SK-N-SH (cell line): Measurements from ENCODE around the gene MRNIP.

ENCODE experiments used
- CHD2 ChIP-seq: fragments of 150-350 bp; IDR thresholded peaks from 2 replicates; pipeline ENCODE4 v1.6.1; 2018; ENCODE audit warnings: low read length; ENCODE audit not compliant: partially characterized antibody
- ELF1 ChIP-seq: IDR thresholded peaks from 2 replicates; pipeline ENCODE4 v1.4.0; 2012
- EZH2phosphoT487 ChIP-seq: fragments of 200-600 bp; sonication (generic); IDR thresholded peaks from 2 replicates; pipeline ENCODE4 v1.6.1; 2017; ENCODE audit warnings: low read depth, mixed run types, mild to moderate bottlenecking, antibody characterized with exemption, moderate library complexity, borderline replicate concordance
- FOSL2 ChIP-seq: IDR thresholded peaks from 2 replicates; pipeline ENCODE4 v1.4.0; 2012; ENCODE audit warnings: low read depth, mild to moderate bottlenecking, moderate library complexity, borderline replicate concordance
- JUND ChIP-seq: IDR thresholded peaks from 2 replicates; pipeline ENCODE4 v1.4.0; 2012
- MXI1 ChIP-seq: IDR thresholded peaks from 2 replicates; pipeline ENCODE4 v1.6.1; 2012; ENCODE audit warnings: mild to moderate bottlenecking, low read depth, low read length, improper control_type of control experiment
- POLR2AphosphoS5 ChIP-seq: IDR thresholded peaks from 2 replicates; pipeline ENCODE4 v1.6.1; 2012; ENCODE audit warnings: low read depth, low read length
- RCOR1 ChIP-seq: fragments of 150-350 bp; IDR thresholded peaks from 2 replicates; pipeline ENCODE4 v1.6.1; 2017; ENCODE audit warnings: antibody characterized with exemption, low read length
- YY1 ChIP-seq: IDR thresholded peaks from 2 replicates; pipeline ENCODE4 v1.4.0; 2012; ENCODE audit warnings: low read depth, mild to moderate bottlenecking
- TF ChIP-seq, protein P1 (sequence below): fragments of 200-600 bp; sonication (generic); IDR thresholded peaks from 2 replicates; pipeline ENCODE4 v1.6.1; 2017; ENCODE audit warnings: antibody characterized with exemption, mild to moderate bottlenecking, moderate library complexity
- TF ChIP-seq, protein P2 (sequence below): fragments of 150-350 bp; IDR thresholded peaks from 2 replicates; pipeline ENCODE4 v1.6.1; 2017; ENCODE audit warnings: antibody characterized with exemption, low read length, low read depth, borderline replicate concordance

DNA sequence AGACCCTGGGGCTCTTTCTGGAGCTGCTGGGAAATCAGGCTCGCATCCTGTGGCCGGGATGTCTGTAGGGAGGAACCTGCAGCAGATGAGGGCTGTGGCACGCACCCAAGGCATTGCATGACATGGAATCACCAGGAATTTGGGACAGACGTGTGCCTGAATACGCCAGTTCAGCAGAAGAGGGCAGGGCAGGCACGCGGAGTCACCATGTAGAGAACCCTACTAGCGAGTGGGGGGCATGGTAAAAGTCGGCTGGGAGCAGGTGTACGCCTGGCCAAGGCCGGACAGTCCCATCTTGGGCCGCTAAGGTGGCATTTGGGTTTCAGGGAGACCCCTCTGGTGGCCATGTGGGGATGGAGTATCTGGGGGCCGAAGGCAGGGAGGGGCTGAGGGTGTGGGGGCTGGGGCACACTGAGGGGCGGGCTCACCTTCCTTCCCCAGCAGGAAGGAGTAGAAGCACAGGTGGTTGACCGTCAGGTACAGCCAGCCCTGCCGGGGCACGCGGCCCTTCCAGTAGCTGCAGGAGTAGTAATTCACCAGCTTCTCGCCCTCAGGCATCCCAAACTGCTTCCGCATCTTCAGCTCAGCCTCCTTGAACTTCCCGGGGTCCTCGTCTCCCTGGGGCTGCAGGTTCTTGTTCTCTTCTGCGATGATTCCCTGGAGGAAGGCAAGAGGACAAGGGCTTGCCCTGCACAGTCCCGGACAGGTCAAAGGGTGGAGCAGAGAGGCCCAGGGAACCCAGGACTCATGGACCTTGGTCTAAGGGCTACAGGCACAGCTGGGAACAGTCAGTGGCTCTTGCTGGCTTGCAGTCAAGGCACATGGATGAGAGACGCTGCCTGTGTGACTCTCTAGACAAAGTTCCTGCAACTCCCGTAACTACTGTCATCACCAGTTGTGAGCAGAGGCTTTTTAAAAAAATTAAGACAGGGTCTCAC is 35.6 kb upstream of the MRNIP start:
- TF ChIP-seq JUND (no peak), CHD2 (no peak), POLR2AphosphoS5 (no peak), FOSL2 (no peak), RCOR1 (no peak), YY1 (no peak), EZH2phosphoT487 (no peak), ELF1 (no peak), MXI1 (no peak)
- TF ChIP-seq, protein P1, sequence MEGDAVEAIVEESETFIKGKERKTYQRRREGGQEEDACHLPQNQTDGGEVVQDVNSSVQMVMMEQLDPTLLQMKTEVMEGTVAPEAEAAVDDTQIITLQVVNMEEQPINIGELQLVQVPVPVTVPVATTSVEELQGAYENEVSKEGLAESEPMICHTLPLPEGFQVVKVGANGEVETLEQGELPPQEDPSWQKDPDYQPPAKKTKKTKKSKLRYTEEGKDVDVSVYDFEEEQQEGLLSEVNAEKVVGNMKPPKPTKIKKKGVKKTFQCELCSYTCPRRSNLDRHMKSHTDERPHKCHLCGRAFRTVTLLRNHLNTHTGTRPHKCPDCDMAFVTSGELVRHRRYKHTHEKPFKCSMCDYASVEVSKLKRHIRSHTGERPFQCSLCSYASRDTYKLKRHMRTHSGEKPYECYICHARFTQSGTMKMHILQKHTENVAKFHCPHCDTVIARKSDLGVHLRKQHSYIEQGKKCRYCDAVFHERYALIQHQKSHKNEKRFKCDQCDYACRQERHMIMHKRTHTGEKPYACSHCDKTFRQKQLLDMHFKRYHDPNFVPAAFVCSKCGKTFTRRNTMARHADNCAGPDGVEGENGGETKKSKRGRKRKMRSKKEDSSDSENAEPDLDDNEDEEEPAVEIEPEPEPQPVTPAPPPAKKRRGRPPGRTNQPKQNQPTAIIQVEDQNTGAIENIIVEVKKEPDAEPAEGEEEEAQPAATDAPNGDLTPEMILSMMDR: no peak
- TF ChIP-seq, protein P2, sequence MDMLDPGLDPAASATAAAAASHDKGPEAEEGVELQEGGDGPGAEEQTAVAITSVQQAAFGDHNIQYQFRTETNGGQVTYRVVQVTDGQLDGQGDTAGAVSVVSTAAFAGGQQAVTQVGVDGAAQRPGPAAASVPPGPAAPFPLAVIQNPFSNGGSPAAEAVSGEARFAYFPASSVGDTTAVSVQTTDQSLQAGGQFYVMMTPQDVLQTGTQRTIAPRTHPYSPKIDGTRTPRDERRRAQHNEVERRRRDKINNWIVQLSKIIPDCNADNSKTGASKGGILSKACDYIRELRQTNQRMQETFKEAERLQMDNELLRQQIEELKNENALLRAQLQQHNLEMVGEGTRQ: no peak
